ENCODE measurements around the gene TNP2. TPM values are rescaled to one million over a fixed set of nuclear protein-coding genes. Genes with fewer than 3 reads are reported as not detected.
A peak's percentile ranks its signal among the peaks of the same experiment; 100 is the strongest.

TNP2 gene
- total and polyA plus RNA-seq, 9 of the 15 experiments (the other 6 are each of a cell fraction or from before 2014, with no cell fraction given) = not detected

DNA sequence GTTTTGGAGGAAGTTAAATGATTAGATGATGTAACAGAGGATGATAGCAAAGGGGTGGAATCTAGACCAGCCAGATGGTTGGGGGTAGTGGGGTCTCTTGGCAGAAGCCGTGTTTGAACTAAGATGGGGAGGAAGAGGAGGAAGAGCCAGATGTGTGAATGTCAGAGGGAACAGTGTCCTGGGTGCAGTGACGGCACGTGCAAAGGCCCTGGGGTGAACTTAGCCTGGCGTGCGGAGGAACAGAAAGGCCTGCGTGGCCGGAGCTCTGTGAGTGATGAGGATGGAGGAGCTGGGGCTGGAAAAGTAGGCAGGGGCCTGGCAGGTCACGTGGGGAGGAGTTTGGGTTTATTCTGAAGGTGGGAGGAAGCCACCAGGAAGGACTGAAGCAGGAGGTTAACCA is 49.7 kb upstream of the TNP2 start (continued):
- TF ChIP-seq, protein P1, sequence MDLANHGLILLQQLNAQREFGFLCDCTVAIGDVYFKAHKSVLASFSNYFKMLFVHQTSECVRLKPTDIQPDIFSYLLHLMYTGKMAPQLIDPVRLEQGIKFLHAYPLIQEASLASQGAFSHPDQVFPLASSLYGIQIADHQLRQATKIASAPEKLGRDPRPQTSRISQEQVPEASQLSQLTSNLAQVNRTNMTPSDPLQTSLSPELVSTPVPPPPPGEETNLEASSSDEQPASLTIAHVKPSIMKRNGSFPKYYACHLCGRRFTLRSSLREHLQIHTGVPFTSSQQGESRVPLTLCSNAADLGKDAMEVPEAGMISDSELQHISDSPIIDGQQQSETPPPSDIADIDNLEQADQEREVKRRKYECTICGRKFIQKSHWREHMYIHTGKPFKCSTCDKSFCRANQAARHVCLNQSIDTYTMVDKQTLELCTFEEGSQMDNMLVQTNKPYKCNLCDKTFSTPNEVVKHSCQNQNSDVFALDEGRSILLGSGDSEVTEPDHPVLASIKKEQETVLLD (IDR thresholded peaks at IDR 0.05) = no peak
- no peak for TF ChIP-seq RAD21 (CRISPR knock-in tag; conservative IDR thresholded peaks at IDR 0.05 in 1 of 2, IDR thresholded peaks at IDR 0.05 in 1 of 2)
- TF ChIP-seq USF2 (CRISPR knock-in tag; IDR thresholded peaks at IDR 0.05) = peak; percentile 43
- TF ChIP-seq TBP (optimal IDR thresholded peaks at IDR 0.05; ENCODE audit: low read depth, low read length) = no peak
- no peak for TF ChIP-seq FOSL1 (tag; conservative IDR thresholded peaks at IDR 0.05)
- TF ChIP-seq ZKSCAN1 (IDR thresholded peaks at IDR 0.05; ENCODE audit: low read depth, low read length) = no peak
- no peak for TF ChIP-seq GTF2F1 (IDR thresholded peaks at IDR 0.05; ENCODE audit: low read depth, low read length)
- TF ChIP-seq NR3C1 (CRISPR knock-in tag; IDR thresholded peaks at IDR 0.05) = no peak
- TF ChIP-seq ZNF551 (CRISPR knock-in tag; IDR thresholded peaks at IDR 0.05) = no peak
- TF ChIP-seq, protein P2, sequence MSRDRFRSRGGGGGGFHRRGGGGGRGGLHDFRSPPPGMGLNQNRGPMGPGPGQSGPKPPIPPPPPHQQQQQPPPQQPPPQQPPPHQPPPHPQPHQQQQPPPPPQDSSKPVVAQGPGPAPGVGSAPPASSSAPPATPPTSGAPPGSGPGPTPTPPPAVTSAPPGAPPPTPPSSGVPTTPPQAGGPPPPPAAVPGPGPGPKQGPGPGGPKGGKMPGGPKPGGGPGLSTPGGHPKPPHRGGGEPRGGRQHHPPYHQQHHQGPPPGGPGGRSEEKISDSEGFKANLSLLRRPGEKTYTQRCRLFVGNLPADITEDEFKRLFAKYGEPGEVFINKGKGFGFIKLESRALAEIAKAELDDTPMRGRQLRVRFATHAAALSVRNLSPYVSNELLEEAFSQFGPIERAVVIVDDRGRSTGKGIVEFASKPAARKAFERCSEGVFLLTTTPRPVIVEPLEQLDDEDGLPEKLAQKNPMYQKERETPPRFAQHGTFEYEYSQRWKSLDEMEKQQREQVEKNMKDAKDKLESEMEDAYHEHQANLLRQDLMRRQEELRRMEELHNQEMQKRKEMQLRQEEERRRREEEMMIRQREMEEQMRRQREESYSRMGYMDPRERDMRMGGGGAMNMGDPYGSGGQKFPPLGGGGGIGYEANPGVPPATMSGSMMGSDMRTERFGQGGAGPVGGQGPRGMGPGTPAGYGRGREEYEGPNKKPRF (IDR thresholded peaks at IDR 0.05; ENCODE audit: low read depth, low read length) = no peak
- no peak for TF ChIP-seq ZNF253 (CRISPR knock-in tag; conservative IDR thresholded peaks at IDR 0.05)
- TF ChIP-seq POLR2B (IDR thresholded peaks at IDR 0.05; ENCODE audit: low read depth, partially characterized antibody) = no peak
- peak in 1 of 2 experiments; percentile 49; a peak in 2 of 4 replicates for TF ChIP-seq KDM1A (IDR thresholded peaks at IDR 0.05)
- no peak for TF ChIP-seq EP400 (IDR thresholded peaks at IDR 0.05)
- TF ChIP-seq RBM25 (IDR thresholded peaks at IDR 0.05; ENCODE audit: low read depth, low read length, severe bottlenecking) = peak; percentile 28
- TF ChIP-seq, protein P3, sequence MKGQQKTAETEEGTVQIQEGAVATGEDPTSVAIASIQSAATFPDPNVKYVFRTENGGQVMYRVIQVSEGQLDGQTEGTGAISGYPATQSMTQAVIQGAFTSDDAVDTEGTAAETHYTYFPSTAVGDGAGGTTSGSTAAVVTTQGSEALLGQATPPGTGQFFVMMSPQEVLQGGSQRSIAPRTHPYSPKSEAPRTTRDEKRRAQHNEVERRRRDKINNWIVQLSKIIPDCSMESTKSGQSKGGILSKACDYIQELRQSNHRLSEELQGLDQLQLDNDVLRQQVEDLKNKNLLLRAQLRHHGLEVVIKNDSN (CRISPR knock-in tag; IDR thresholded peaks at IDR 0.05) = peak; percentile 52
- TF ChIP-seq, protein P4, sequence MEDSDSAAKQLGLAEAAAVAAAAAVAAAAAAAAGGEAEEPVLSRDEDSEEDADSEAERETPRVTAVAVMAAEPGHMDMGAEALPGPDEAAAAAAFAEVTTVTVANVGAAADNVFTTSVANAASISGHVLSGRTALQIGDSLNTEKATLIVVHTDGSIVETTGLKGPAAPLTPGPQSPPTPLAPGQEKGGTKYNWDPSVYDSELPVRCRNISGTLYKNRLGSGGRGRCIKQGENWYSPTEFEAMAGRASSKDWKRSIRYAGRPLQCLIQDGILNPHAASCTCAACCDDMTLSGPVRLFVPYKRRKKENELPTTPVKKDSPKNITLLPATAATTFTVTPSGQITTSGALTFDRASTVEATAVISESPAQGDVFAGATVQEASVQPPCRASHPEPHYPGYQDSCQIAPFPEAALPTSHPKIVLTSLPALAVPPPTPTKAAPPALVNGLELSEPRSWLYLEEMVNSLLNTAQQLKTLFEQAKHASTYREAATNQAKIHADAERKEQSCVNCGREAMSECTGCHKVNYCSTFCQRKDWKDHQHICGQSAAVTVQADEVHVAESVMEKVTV (CRISPR knock-in tag; IDR thresholded peaks at IDR 0.05) = no peak
- no peak for TF ChIP-seq KLF16 (IDR thresholded peaks at IDR 0.05)
- no peak for TF ChIP-seq ELK1 (CRISPR knock-in tag; IDR thresholded peaks at IDR 0.05)

Measured in K562 (cell line).